GM21528 (cell line): ENCODE measurements around the gene RIOX2.
"Not testable (repeated sequence)": the region's sequence is repeated elsewhere in the genome, so short reads cannot be mapped to it uniquely, and the experiment has no call there.

Source experiments
- ATAC-seq: cut with Tn5 transposase; IDR thresholded peaks from one replicate; pipeline ENCODE4 v1.9.1; 2021; ENCODE audit warnings: mild to moderate bottlenecking, moderate library complexity; ENCODE audit not compliant: unreplicated experiment, low FRiP score

Gene RIOX2

DNA sequence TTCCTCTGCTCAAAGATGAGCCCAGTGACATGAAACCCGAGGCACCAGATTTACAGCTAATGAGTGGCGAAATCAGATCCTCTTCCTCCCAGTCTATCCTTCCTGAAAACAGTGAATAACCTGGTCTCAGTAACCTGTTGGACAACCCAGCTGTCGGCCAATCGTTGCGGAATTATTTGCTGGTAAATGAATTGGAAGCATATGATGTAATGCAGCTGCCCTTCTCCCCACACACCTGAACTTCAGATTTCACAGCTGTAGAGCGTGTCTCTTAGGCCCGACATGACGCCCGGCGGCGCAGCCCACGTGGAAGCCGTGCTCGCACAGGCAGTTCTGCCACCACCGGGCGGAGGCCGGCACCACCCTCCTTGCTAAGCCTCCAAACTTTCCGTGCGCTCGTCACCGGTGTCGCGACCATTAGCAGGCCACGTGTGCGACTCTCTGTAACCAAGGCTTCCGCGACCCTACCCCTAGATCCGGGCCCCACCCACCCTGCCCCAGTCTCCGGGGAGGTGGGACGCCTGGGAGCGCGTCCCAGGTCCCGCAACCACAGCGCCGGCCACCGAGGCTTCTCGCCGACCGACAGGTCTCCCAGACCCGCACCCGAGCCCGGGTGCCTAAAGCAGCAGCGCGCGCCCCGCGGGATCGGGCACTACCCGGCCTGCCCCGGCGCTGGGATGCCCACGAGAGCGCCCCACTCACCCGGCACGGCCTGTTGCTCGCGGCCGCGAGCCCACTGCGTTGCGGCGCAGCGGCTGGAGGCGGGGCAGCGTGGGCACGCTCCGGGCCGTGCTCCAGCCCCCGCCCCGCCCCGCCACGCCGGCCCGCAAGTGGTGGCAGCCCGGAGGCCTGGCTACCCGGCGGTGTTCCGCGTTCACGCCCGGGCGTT lies at the start of gene RIOX2:
TSS of gene RIOX2 (minus strand) at position 753 of the 889 bp plus-strand sequence. CDS start 4,838 bp downstream, outside the sequence.
- ATAC-seq = peak; percentile 93

DNA sequence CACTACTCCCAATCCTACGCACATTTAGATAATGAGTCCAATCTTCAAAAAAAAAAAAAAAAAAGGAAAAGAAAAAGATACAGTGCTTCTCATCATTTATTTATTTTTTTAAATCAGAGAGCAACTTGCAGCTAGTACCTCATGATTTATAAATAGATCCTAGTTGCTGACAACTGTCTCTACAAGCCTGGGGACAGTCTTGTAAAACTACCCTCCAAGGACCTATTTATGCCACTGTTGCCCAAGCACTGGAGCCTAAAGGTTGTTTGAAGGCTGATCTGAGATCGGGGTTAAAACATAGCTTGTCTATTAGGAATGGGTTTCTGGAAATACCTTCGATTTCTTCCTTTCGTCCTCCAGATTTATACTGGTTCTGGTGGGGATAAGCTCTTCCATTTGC lies 48.2 kb upstream of the RIOX2 start:
- ATAC-seq = no peak

DNA sequence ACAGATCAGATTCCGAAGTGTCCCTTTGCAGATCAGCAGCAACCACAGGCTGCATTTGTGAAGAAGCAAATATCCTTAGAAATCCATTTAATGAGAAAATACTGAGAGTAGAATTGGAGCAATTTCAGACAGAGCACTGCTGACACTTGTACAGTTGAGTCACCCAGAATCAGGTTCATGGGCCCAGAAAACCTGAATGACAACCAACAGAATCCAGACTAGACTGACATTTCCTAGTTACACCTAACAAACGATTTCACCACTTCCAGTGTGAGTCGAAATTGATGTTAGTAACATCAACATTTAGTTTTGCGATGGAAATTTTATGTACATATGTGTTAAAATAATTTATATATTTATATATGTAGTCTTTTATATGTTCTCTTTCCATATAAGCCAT lies 46.1 kb upstream of the RIOX2 start:
- no peak for ATAC-seq

DNA sequence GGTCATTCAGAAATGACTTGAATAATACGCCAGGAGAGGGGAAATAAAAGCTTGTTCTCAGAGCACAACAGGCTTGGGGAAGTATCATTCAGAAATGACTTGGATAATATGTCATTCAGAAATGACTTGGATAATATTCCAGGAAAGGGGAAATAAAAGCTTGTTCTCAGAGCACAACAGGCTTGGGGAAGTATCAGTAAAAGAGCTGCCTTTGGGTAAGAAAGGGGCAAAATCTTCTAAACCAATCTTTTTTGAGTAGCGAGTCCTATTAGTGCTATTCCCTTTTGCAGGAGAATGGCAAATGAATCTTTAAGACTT lies 42.0 kb upstream of the RIOX2 start:
- ATAC-seq = no peak

DNA sequence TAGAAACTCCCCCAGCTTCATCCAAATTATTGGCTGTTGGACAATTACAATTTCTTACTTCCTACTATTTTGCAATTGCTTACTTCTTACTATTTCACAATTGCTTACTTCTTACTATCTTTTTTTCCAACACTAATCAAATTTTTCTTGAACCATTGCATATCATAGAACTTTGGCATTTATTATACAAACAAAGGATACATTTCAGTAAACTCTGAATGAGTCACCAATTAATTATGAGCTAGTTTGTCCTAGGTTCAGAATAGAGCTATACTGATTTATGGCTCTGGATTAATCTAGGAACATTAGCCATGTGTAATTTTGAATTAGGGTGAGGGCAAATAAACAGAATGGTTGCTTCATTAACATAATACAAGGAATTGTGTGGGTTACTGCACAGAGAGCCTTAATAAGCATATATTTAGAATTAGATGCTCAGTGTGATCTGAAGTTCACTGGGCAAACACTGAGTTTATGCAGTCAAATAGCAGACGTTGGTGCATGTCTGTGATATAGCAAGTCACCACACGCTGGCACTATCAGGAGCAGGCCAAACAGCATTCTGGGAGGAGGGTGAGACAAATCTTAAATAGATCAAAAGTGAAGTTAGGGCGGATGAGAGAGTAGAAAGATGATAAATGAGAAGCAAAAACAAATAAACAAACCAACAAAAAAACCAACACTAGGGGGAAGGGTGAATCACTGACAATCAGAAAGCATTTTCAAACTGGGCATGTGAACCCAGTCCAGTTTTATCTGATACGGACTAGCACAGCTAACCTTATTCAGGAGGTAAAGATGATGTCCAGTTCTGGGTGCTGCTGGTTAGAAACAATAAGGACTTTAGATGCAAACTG lies 41.4 kb upstream of the RIOX2 start:
- ATAC-seq = no peak

DNA sequence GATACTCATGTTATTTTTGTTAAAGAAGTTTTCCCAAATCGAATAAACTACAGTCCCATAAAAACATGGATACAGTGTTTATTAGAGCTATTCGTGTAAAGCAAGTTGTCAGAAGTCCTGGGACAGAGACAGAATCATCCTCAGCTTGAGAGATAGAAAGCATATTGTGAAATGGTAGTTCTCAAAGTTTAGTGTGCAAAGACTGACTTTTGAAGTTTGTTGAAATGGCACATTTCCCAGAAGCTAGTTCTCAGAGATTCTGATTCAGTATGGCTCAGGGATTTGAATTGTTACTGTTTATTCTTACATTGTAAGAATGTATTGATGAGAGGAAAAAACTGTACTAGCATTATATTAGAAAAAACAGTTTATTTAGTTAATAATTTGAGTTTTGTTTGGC lies 40.7 kb upstream of the RIOX2 start:
- ATAC-seq = no peak

DNA sequence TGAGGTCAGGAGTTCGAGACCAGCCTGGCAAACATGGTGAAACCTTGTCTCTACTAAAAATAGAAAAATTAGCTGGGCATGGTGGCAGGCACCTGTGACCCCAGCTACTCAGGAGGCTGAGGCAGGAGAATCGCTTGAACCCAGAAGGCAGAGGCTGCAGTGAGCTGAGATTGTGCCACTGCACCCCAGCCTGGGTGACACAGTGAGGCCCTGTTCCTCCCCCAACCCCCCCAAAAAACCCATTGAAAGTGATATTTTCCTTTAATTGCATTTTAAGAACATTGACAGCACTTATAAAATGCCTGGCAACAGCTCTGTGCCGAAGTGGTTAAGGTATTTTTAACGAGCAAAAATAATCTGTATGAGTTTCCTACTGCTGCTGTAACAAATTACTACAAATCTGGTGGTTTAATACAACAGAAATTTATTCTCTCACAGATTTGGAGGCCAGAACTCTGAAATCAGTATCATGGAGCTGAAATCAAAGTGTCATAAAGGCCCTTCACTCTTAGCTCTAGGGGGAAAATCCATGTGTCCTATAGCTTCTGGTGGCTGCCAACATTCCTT lies 38.7 kb upstream of the RIOX2 start:
- ATAC-seq = not testable (repeated sequence)

DNA sequence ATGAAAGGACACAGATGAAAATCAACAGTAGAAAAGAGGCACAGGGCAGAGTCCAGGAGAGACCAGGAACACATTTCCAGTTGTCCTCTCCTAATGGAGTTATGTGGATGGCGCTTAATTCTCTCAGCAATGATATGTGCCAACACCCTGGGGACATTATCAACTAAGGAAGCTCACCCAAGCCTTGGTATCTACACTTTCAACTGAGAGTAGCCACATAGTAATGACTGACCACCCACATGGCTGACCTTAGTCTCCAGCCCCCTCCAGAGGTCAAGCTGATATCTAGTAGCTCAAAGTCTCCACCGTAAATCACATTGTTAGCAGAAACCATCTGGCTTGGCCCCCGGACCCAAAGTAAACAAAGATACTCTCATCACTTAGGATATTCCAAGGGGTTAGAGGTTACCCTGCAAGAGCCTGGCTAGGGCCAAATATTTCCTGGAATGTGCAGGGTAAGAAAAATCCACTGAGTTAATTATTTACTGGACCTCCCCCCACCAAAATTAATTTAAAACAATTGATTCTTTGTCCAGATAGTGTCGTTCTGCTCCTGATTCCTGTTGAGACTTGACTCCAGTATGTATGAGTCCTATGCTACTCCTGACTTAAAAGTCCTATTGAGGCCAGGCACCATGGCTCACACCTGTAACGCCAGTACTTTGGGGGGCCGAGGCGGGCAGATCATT lies 38.1 kb upstream of the RIOX2 start:
- no peak for ATAC-seq

DNA sequence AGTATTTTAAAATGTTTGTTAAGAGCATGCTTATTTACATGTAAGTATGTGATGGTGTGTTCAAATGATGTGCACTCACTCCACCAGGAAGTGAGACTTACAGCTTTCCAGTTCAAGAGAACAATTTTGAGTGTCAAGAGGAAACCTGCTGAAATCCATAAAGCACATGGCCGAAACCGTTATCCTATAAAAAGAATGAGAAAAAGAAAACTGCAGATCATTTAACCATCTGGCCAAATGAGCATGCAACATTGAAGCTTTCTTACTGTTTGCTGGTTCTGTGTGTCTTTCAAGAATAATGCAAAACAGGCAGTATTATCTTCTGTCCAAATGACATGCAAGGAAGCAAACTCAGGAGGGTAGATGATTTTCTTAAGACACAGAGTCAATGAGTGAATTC lies 36.6 kb upstream of the RIOX2 start:
- peak; percentile 75 for ATAC-seq

DNA sequence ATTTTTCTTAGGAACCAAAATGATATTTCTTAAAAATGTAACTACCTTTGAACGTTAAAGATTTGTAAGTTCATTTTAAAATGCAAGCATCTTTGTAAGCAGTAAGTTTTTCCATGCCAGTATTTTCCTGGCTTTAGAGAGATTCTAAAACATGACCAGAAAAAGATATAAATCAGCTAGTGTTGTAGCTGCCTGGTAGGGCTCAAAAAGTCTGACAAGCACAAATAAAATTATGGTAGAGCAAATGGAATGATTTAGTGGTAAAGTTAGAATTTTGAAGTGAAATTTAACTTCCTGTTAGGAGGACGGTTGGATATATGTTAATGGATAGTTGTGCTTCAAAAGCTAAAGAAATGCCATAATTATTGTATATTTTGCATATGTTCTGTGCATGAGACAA lies 33.2 kb upstream of the RIOX2 start:
- ATAC-seq = no peak

DNA sequence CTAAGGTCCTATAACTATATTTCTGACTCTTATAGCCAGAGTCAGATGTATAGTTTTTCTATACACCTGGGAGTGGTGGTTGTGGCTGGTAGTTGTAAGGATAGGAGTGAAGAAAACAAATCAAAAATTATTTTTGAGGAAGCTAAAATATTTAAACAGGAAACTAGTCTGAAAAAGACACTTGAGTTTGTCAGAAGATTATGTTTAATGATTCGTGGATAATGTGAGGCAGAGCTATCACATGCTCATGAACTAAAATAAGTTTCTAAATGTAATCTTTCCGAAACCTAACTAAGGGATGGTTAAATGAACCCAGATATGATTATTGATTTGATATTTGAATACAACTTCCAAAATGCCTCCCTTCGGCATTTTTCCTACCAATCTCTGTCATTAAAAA lies 32.5 kb upstream of the RIOX2 start:
- ATAC-seq = no peak

DNA sequence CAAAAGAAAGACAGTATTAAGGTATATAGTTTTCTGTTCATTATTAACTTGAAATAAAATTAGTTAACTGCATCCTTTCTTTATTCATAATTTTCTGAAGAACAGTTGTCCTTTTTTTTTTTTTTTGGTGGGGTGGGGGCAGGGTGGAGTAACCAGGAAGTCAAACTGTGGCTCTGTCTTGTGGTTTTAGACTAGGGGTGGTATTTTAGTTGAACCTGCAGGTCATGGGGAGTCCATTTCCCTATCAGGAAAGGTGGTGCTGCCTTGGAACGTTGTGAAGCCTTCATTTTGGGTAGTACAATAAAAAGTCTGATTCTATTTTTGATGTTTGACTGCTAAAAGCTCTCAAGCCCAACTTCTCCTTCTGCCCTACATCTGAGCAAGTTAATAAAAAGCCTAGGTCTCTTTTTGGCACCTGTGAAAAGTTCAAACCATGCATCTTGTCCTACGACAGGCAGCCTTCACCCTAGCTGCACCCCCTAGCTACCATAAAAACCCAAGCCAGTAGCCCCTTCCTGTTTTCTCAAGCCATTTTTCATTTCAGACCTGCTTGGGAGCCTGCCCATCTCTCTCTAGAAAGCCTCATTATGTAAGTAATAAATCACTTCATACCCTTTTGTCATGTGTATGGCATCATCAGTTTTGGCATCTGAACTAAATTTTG lies 31.2 kb upstream of the RIOX2 start:
- peak; percentile 79 for ATAC-seq

DNA sequence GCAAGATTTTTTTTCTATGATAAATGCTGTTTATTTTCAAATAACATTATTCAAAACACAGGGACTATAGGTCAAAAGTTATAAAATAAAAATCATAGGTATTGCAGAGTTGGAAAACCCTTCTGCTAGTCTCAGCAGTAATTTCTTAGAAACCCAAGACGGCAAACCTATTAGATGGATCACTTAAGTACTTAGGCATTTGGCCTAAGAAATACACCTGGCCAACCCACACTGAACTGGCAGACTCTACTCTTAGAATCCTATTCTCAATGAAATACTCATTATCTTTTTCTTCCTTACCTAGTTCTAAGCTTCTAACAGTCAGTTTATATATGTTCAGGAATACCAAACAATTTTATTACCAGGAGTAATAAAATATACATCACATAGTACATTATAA lies 30.5 kb upstream of the RIOX2 start:
- ATAC-seq = no peak

DNA sequence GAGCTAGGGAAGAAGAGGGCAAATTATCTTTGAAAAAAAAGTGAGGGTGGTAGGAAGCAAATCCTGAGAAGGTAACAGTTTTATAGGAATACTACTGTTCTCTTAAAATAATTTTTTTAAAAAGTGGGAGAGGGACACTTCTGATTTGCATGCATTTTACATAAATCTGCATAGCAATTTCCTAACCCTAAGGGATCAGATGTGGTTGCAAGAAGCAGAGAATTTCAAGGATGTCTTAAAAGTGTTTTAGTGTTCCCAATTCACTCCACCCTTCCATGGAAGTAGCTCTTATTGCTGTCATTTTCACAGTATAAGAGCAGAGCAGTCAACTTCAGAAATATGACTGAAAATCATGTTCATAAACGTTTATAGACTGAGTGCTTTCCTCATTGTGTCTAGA lies 27.8 kb upstream of the RIOX2 start:
- no peak for ATAC-seq

DNA sequence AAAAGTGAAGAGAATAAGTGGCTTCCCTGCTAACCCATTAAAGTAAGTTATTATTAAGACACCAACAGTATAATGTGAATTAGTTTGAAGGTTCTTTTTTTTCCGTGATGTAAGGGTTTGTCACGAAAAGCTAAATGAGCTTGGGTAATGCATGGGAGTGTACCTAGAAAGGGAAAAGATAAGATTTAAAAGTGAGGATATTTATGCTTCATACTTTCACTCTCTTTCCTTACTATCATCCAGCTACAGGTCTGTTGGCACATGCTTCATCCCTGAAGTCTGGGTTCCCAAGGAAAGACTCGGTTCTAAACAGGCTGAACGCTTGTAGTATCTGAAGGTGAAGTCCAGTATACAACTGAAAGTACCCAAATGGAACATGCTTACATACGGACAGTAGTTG lies 26.9 kb upstream of the RIOX2 start:
- ATAC-seq = no peak

DNA sequence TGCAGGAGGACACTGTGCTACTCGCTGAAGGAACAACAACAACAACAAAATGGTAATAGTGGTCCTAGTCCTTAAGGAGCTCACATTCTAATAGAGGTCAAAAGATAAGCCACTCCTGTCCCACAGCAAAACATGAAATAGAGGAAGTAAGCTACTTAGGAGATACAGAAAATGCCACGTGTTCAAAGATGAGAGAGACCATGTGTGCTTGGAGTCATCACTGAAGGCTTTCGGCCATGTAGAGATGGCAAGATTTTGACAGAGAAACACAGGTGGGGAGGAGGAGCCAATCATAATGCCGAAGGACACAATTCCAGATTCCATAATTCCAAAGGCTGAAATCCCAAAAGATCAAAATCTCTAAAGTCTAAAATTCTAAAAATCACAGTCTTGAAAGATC lies 24.8 kb upstream of the RIOX2 start:
- ATAC-seq = no peak

DNA sequence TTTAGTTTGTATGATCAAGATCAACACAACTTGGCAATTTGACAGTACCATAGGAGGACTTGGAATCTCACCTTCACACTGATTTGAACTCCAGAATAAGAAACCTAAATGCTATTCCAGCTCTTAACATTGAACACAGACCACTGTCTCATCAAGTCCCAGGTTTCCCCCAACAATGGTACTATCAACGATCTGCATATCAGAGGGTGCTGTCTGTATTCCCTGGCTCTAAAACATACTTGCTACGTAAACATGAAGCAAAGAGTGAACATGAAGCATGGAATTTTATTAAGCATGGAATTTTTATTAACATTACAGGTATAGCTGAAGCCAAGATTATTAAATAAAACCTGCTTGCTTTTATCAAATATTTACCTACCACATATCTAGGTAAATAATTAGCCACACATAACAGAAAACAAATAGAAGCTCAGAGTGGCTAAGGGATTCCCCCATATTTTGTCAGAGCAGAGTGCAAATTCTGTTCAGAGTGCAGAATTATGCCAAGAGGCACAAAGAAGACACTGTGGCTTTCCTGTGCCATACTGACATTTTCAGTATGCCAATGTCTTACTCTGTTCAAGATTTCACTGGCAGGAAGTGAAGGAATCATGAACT lies 22.2 kb upstream of the RIOX2 start:
- ATAC-seq = no peak

DNA sequence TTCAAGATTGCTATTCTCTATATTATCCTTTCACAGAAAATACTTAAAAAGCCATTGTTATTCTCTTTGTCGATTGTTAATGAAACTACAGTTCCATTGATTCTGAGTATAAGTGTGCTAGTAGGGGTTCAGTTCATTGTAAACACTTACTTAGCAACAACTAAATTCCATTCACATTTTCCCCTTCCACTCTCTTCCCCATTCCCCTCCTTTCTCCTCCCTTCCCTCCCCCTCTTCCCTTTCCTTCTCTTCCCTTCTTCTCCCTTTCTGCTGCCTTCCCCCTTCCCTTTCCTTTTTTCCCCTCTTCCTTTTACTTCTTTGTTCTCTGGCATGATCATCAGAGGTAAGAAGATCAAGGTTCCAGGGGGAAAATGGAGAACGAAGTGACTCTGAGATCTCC lies 21.3 kb upstream of the RIOX2 start:
- ATAC-seq = no peak

DNA sequence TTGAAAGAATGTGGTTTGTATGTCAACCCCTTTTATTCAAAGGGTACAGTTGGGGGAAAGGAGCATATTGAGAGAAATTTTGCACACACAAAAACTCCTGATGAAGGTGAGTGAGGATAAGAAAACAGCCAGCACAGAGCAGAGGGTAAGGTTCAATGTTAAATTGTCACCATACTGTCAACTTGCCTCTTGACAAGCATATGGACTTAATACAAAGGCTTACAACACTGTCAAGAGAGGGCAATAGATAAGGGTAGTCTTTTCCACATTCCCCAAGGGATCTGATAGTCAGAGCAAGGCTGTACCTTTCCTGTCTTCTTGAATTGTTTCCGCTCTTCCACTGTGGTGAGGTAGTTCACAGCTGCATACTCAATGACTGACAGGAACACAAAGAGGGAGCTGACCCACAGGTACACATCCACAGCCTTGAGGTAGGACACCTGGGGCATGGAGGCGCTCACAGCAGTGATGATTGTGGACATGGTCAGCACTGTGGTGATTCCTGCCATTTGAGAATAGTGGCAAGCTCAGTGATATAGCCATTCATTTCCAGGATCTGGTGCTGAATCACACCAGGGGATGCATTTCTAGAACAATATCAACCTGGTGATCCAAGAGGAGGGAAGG lies 20.4 kb upstream of the RIOX2 start:
- no peak for ATAC-seq
